Endothelial cell of umbilical vein (primary cell): Measurements from ENCODE around the gene SMC4. TPM values are rescaled to one million over a fixed set of nuclear protein-coding genes. Genes with fewer than 3 reads are reported as not detected.

Experiments used
- BruUV-seq: library from RNA; stranded (reverse); fragments of 400-500 nt; replicated peaks from 2 replicates; lab custom pipeline; 2021; lab: Mats Ljungman, UMichigan
- CTCF ChIA-PET: fragments of 300-600, 350-600 bp; sonication (Branson Sonifier 250); formaldehyde crosslinking; loops from one replicate; lab custom pipeline; 2021; ENCODE audit warnings: antibody characterized with exemption, inconsistent platforms; lab: Charles Lee
- POLR2A ChIA-PET: fragments of 300-600, 350-600 bp; sonication (Branson Sonifier 250); formaldehyde crosslinking; loops from one replicate; lab custom pipeline; 2021; ENCODE audit warnings: antibody characterized with exemption, inconsistent platforms; lab: Charles Lee
- DNase-seq: peaks from one replicate; pipeline ENCODE4 v3.0.0-alpha.2; 2011; ENCODE audit warnings: low read depth, low spot score
- FAIRE-seq: peaks from 2 replicates; lab custom pipeline; 2011; peaks lifted over from hg19 to GRCh38; lab: Jason Lieb, UNC
- H2AFZ ChIP-seq: 2 replicates; pipeline ENCODE4 v1.6.0; 2012; ENCODE audit warnings: low read depth, low read length, control low read depth, inconsistent platforms
- H3K27ac ChIP-seq: 2 replicates; pipeline ENCODE4 v1.5.1; 2011; ENCODE audit warnings: low read depth, mild to moderate bottlenecking, control low read depth, low read length, moderate library complexity; ENCODE audit not compliant: insufficient read depth
- H3K27me3 ChIP-seq, 2 experiments: 2 replicates each; pipeline versions ENCODE4 v1.6.0 to v1.6.1; 2011; ENCODE audit warnings: low read length in 2 of 2, mixed read lengths in 1 of 2; ENCODE audit not compliant: control insufficient read depth in 2 of 2, insufficient read depth in 2 of 2
- H3K36me3 ChIP-seq, 2 experiments: 2 replicates in 1 of 2; 3 replicates in 1 of 2; pipeline ENCODE4 v1.5.1; 2011; ENCODE audit warnings: low read length in 2 of 2, mild to moderate bottlenecking in 1 of 2, moderate library complexity in 1 of 2; ENCODE audit not compliant: control insufficient read depth in 2 of 2, insufficient read depth in 2 of 2; ENCODE audit errors: extremely low read depth in 1 of 2
- H3K4me1 ChIP-seq: 3 replicates; pipeline ENCODE4 v1.5.1; 2011; ENCODE audit warnings: mild to moderate bottlenecking, low read length; ENCODE audit not compliant: control insufficient read depth, insufficient read depth; ENCODE audit errors: extremely low read depth
- H3K4me2 ChIP-seq: 2 replicates; pipeline ENCODE4 v1.6.1; 2011; ENCODE audit warnings: low read length, control low read depth, mixed read lengths; ENCODE audit not compliant: insufficient read depth
- H3K4me3 ChIP-seq, 3 experiments: fragments of 200-600 bp in 1 of 3; sonication (generic), shearing (Covaris generic) in 1 of 3; replicated peaks in 1 of 3; 2 replicates each; pipeline ENCODE4 v1.5.1; 2011 to 2016; ENCODE audit warnings: control low read depth in 3 of 3, low read length in 3 of 3, mild to moderate bottlenecking in 2 of 3, inconsistent platforms in 1 of 3, low read depth in 1 of 3, moderate library complexity in 1 of 3; ENCODE audit not compliant: insufficient read depth in 1 of 3
- H3K79me2 ChIP-seq: 2 replicates; pipeline ENCODE4 v1.6.0; 2012; ENCODE audit warnings: low read length, inconsistent platforms; ENCODE audit not compliant: control insufficient read depth, insufficient read depth
- H3K9ac ChIP-seq: replicated peaks from 2 replicates; pipeline ENCODE3; 2011; ENCODE audit warnings: low read length, control low read depth; ENCODE audit not compliant: insufficient read depth; ENCODE audit errors: extremely low read depth
- H3K9me1 ChIP-seq: replicated peaks from 3 replicates; pipeline ENCODE4 v1.6.0; 2011; ENCODE audit warnings: mild to moderate bottlenecking, low read length; ENCODE audit not compliant: control insufficient read depth, insufficient read depth; ENCODE audit errors: extremely low read depth
- H3K9me3 ChIP-seq: replicated peaks from 2 replicates; pipeline ENCODE4 v1.5.1; 2012; ENCODE audit warnings: low read length, inconsistent platforms; ENCODE audit not compliant: control insufficient read depth, insufficient read depth
- H4K20me1 ChIP-seq: replicated peaks from 2 replicates; pipeline ENCODE3; 2011; ENCODE audit warnings: mild to moderate bottlenecking, low read length; ENCODE audit not compliant: control insufficient read depth, insufficient read depth; ENCODE audit errors: extremely low read depth
- CTCF ChIP-seq, 2 donors: IDR thresholded peaks; 1 replicate in 1 of 2; 2 replicates in 1 of 2; pipeline ENCODE4 v1.5.1; 2011; ENCODE audit warnings: low read length in 2 of 2, mild to moderate bottlenecking in 2 of 2, moderate library complexity in 2 of 2, control low read depth in 1 of 2, inconsistent platforms in 1 of 2, low read depth in 1 of 2; ENCODE audit not compliant: insufficient read depth in 1 of 2; ENCODE audit errors: extremely low read depth in 1 of 2
- EZH2 ChIP-seq: IDR thresholded peaks from 2 replicates; pipeline ENCODE4 v1.6.1; 2012; ENCODE audit warnings: borderline replicate concordance, low read depth, mild to moderate bottlenecking, moderate library complexity, low read length, inconsistent platforms; ENCODE audit not compliant: severe bottlenecking
- FOS ChIP-seq: IDR thresholded peaks from 2 replicates; pipeline ENCODE4 v1.6.1; 2011; ENCODE audit warnings: mild to moderate bottlenecking, low read length, moderate library complexity, borderline replicate concordance; ENCODE audit not compliant: insufficient read depth
- JUN ChIP-seq: IDR thresholded peaks from 2 replicates; pipeline ENCODE4 v1.6.1; 2011; ENCODE audit warnings: borderline replicate concordance, low read depth; ENCODE audit not compliant: insufficient read length, insufficient read depth
- MAX ChIP-seq: IDR thresholded peaks from 2 replicates; pipeline ENCODE4 v1.6.1; 2011; ENCODE audit not compliant: insufficient read depth, insufficient read length
- MYC ChIP-seq: IDR thresholded peaks from one replicate; pipeline ENCODE4 v1.6.1; 2011; ENCODE audit warnings: mild to moderate bottlenecking, low read depth, low read length
- POLR2A ChIP-seq: IDR thresholded peaks from 2 replicates; pipeline ENCODE4 v1.6.1; 2012; ENCODE audit warnings: low read depth, mild to moderate bottlenecking, control low read depth, low read length
- POLR2AphosphoS5 ChIP-seq: IDR thresholded peaks from 2 replicates; pipeline ENCODE4 v1.6.1; 2012; ENCODE audit warnings: low read depth, mild to moderate bottlenecking, control low read depth, low read length, moderate library complexity; ENCODE audit not compliant: insufficient read depth
- dilution Hi-C: fragments of 300-500 bp; cut with MboI; formaldehyde crosslinking; loops from one replicate; pipeline ENCODE4 v1.15.0; 2019; ENCODE audit warnings: low sequenced_read_pairs; ENCODE audit not compliant: extremely low pct_ligation_motif_present
- intact Hi-C: fragments of 100-400 bp; cut with micrococcal nuclease; formaldehyde crosslinking; loops from one replicate; pipeline ENCODE4 v1.10.0; 2022
- polyA plus RNA-seq, 4 experiments: library from polyadenylated mRNA; depleted of rRNA in 3 of 4; stranded (reverse) in 3 of 4; unstranded in 1 of 4; fragments of >200 nt; gene quantifications; 2 replicates each; pipeline versions ENCODE4 v1.2.1 to v1.2.3, GENCODE V29; 2011 to 2012; ENCODE audit warnings: missing spikeins in 1 of 4
- total RNA-seq: library from RNA; stranded (reverse); gene quantifications from 2 replicates; pipeline ENCODE4 v1.2.3, GENCODE V29; 2021

The SMC4 gene
- total and polyA plus RNA-seq, 2 donors (not counting 3 experiments of a cell fraction or from before 2014, with no cell fraction given) = 32.1 to 153 TPM

GRCh38 chr3:160471892-160472291 lies 72.4 kb downstream of the SMC4 start:
- Histone ChIP-seq H3K27ac (no peak overlapping the region), H3K4me3 (no peak overlapping the region), H3K9ac (no peak overlapping the region), H3K4me1 (no peaks in the 10 kb centered on the region), H3K9me3 (no peaks in the 10 kb centered on the region), H4K20me1 (no peaks in the 10 kb centered on the region), H3K27me3 (peaks cover 23 to 27% of the 10 kb centered on the region in 2 experiments), H2AFZ (no peak overlapping the region), H3K79me2 (no peaks in the 10 kb centered on the region), H3K36me3 (no peaks in the 10 kb centered on the region), H3K9me1 (no peaks in the 10 kb centered on the region), H3K4me2 (no peak overlapping the region)
- DNase-seq = no peak
- BruUV-seq = no TSS peak
- no peak for FAIRE-seq
- intact Hi-C loops = no loop called here
- POLR2A ChIA-PET = no interaction called here
- dilution Hi-C loops = no loop called here
- CTCF ChIA-PET = no interaction called here
- no peak for TF ChIP-seq FOS
- no peak for TF ChIP-seq JUN
- TF ChIP-seq MYC = no peak
- TF ChIP-seq MAX = no peak
- TF ChIP-seq POLR2A = no peak
- no peak for TF ChIP-seq POLR2AphosphoS5
- TF ChIP-seq EZH2 = no peak
- no peak for TF ChIP-seq CTCF (IDR thresholded peaks at IDR 0.05; ENCODE audit: extremely low read depth in 1 of 2, insufficient read depth in 1 of 2, low read depth in 1 of 2, low read length in 2 of 2)
